ENCODE results near the gene KRT33B.

KRT33B gene

DNA sequence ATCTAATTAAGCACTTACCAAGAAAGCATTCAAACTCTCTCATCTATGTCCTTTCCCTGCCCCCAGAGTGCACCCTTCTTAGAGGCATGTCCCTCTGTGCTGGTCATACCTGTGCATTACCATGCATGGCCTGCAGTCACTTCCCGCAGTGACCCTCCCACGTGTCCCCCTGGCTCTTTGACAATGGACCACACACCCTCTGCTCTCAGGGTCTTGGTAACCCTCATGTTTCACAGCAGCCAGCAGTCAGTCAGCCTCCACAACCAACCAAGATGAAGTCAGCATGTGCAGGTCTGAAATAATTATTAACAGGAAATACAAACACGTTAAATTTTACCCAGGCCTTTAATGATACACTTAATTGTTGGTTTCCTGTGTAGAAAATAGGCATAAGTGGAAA, 29.1 kb downstream of the KRT33B start:
- DNase-seq (ENCODE audit: low read depth in 1 of 2, low spot score in 1 of 2) = no peak
- TF ChIP-seq, protein P1, sequence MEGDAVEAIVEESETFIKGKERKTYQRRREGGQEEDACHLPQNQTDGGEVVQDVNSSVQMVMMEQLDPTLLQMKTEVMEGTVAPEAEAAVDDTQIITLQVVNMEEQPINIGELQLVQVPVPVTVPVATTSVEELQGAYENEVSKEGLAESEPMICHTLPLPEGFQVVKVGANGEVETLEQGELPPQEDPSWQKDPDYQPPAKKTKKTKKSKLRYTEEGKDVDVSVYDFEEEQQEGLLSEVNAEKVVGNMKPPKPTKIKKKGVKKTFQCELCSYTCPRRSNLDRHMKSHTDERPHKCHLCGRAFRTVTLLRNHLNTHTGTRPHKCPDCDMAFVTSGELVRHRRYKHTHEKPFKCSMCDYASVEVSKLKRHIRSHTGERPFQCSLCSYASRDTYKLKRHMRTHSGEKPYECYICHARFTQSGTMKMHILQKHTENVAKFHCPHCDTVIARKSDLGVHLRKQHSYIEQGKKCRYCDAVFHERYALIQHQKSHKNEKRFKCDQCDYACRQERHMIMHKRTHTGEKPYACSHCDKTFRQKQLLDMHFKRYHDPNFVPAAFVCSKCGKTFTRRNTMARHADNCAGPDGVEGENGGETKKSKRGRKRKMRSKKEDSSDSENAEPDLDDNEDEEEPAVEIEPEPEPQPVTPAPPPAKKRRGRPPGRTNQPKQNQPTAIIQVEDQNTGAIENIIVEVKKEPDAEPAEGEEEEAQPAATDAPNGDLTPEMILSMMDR (IDR thresholded peaks at IDR 0.05; ENCODE audit: insufficient read depth, low read length) = no peak
- TF ChIP-seq GABPA (IDR thresholded peaks at IDR 0.05; ENCODE audit: low read depth) (no peak), SPI1 (IDR thresholded peaks at IDR 0.05; ENCODE audit: borderline replicate concordance, low read depth) (no peak), POLR2AphosphoS5 (IDR thresholded peaks at IDR 0.05; ENCODE audit: low read depth) (no peak)
- TF ChIP-seq, protein P2, sequence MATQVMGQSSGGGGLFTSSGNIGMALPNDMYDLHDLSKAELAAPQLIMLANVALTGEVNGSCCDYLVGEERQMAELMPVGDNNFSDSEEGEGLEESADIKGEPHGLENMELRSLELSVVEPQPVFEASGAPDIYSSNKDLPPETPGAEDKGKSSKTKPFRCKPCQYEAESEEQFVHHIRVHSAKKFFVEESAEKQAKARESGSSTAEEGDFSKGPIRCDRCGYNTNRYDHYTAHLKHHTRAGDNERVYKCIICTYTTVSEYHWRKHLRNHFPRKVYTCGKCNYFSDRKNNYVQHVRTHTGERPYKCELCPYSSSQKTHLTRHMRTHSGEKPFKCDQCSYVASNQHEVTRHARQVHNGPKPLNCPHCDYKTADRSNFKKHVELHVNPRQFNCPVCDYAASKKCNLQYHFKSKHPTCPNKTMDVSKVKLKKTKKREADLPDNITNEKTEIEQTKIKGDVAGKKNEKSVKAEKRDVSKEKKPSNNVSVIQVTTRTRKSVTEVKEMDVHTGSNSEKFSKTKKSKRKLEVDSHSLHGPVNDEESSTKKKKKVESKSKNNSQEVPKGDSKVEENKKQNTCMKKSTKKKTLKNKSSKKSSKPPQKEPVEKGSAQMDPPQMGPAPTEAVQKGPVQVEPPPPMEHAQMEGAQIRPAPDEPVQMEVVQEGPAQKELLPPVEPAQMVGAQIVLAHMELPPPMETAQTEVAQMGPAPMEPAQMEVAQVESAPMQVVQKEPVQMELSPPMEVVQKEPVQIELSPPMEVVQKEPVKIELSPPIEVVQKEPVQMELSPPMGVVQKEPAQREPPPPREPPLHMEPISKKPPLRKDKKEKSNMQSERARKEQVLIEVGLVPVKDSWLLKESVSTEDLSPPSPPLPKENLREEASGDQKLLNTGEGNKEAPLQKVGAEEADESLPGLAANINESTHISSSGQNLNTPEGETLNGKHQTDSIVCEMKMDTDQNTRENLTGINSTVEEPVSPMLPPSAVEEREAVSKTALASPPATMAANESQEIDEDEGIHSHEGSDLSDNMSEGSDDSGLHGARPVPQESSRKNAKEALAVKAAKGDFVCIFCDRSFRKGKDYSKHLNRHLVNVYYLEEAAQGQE (IDR thresholded peaks at IDR 0.05; ENCODE audit: insufficient replicate concordance, low read depth) = no peak
- no peak overlapping the region for H3K27ac ChIP-seq (replicated peaks)

DNA sequence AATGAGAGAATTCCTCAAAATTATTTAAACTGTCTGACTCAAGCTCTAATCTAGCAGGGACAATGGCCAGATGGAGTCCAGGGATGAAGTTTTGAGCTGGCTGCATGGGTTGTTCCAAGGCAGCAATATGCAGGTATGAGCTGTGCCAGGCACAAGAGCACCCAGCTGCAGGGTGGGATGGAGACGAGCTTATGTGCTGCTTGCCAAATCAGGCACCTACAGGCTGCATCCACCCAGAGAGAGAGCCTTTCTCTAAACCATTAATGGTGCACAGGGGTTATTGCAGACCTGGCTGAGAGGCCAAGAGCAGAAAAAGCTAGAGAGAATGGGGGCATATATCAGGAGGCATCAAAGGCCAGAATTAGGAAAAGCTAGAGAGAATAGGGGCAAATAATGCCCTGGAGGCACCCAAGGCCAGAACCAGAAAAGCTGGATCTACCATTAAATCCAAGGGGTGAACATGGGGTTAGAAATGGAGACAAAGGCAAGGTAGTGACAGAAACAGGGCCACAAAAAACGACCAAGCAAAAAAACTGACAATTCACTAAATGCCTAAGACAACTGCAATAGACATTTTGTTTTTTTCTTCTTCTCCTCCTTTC, 29.9 kb downstream of the KRT33B start:
- Histone ChIP-seq H3K4me3 (replicated peaks; ENCODE audit: insufficient read depth, low read length) (no peak overlapping the region), H3K27ac (replicated peaks) (no peak overlapping the region), H3K27me3 (ENCODE audit: insufficient read depth, poor library complexity, severe bottlenecking) (peaks cover 4% of the 10 kb centered on the region)
- no peak for DNase-seq (ENCODE audit: low read depth in 1 of 2, low spot score in 1 of 2)
- TF ChIP-seq, protein P1 (IDR thresholded peaks at IDR 0.05; ENCODE audit: insufficient read depth, low read length) = no peak
- TF ChIP-seq, protein P2 (IDR thresholded peaks at IDR 0.05; ENCODE audit: insufficient replicate concordance, low read depth) = no peak
- TF ChIP-seq POLR2AphosphoS5 (IDR thresholded peaks at IDR 0.05; ENCODE audit: low read depth) (no peak), GABPA (IDR thresholded peaks at IDR 0.05; ENCODE audit: low read depth) (no peak), SPI1 (IDR thresholded peaks at IDR 0.05; ENCODE audit: borderline replicate concordance, low read depth) (no peak)

More for the DNA sequence above, 29.1 kb downstream of the KRT33B start:
- Histone ChIP-seq H3K27me3 (ENCODE audit: insufficient read depth, poor library complexity, severe bottlenecking) (peaks cover 4% of the 10 kb centered on the region), H3K4me3 (replicated peaks; ENCODE audit: insufficient read depth, low read length) (no peak overlapping the region)

DNA sequence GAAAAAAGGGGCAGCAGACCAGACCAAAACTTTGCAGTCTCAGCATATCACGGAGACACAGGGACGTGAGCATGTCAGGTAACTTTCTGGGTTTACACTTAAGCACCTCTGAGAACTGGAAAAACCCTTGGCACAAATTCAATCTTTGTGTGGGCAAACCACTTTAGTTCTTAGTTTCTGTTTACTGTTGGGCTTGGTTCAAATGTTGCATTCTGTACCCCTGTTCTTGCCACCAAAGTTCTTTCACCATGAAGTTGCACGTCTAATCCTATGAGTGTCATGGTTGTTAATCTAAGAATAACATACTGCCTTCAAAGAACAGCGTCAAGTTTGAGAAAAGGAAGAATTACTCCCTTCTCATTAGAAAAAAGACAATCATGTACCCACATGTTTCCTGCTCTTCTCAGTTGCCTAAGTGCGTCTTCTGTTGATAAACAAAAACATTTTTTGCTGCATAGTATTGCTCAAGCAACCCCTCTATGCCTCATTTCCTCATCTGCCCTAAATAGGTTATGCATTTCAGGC, 30.6 kb downstream of the KRT33B start:
- H3K4me3 ChIP-seq (replicated peaks; ENCODE audit: insufficient read depth, low read length) = no peak overlapping the region
- no peak overlapping the region for H3K27ac ChIP-seq (replicated peaks)
- no peak for TF ChIP-seq SPI1 (IDR thresholded peaks at IDR 0.05; ENCODE audit: borderline replicate concordance, low read depth)
- TF ChIP-seq, protein P1 (IDR thresholded peaks at IDR 0.05; ENCODE audit: insufficient read depth, low read length) = no peak
- TF ChIP-seq POLR2AphosphoS5 (IDR thresholded peaks at IDR 0.05; ENCODE audit: low read depth) = no peak
- TF ChIP-seq, protein P2 (IDR thresholded peaks at IDR 0.05; ENCODE audit: insufficient replicate concordance, low read depth) = no peak
- TF ChIP-seq GABPA (IDR thresholded peaks at IDR 0.05; ENCODE audit: low read depth) = no peak
- H3K27me3 ChIP-seq (ENCODE audit: insufficient read depth, poor library complexity, severe bottlenecking) = peaks cover 4% of the 10 kb centered on the region
- DNase-seq (ENCODE audit: low read depth in 1 of 2, low spot score in 1 of 2) = no peak
